ENCODE measurements around the gene AFF2. TPM values are rescaled to one million over a fixed set of nuclear protein-coding genes. Genes with fewer than 3 reads are reported as not detected.

AFF2 gene
- total RNA-seq, 4 donors from 2014 or later: 0.43 to 7.9 (median 4.3) TPM

DNA sequence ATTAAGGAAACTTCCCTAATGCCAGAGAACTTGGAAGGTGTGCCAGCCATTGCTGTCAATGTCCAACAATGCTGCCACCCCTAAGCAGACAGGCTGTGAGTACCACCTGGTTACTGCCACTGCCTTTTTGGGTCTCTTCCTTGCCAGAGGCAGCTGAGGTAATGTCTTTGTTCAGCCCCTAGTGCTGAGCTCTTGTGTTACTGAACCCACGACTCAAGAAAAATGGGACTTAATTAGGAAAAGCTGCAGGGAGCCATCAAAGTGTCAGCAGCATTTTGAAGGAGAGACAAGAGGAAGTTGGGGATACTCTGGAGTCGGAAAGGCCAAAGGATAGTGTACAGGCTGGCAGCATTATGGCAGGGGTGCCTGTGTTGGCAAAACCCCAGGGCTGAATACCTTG, 283.7 kb downstream of the AFF2 start:
- no peak overlapping the region for H3K27ac ChIP-seq
- TF ChIP-seq POLR2A (IDR thresholded peaks at IDR 0.05) (no peak), CTCF (IDR thresholded peaks at IDR 0.05) (no peak)
- DNase-seq: no peak
- intact Hi-C loops (cut with DNase I; ENCODE audit: low total_unique reads): no loop called here
- H3K27me3 ChIP-seq: no peaks in the 10 kb centered on the region
- H3K4me1 ChIP-seq: no peaks in the 10 kb centered on the region
- no peak overlapping the region for H3K4me3 ChIP-seq
- H3K36me3 ChIP-seq: no peaks in the 10 kb centered on the region
- no peaks in the 10 kb centered on the region for H3K9me3 ChIP-seq

DNA sequence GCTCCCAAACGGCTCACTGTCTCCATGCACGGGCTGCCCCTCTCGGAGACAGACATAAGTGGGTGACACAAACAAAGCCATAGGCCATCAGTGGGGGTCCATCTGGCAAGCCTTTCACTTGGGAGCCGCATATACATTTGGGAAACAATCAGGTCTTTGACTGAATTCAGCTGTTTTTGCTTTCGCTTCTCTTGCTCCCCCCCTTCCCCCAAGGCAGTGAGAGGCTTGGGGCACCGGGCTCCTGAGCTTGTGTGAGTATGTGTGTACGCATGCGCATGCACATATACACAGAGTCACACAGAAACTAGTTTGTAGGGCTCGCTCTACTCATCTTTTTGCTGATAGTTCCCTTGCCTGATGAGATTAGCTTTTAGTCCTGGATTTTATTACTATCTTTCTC, 284.4 kb downstream of the AFF2 start:
- Histone ChIP-seq H3K4me1 (no peaks in the 10 kb centered on the region), H3K27ac (no peak overlapping the region), H3K9me3 (no peaks in the 10 kb centered on the region), H3K4me3 (no peak overlapping the region), H3K36me3 (no peaks in the 10 kb centered on the region), H3K27me3 (no peaks in the 10 kb centered on the region)
- no peak for TF ChIP-seq POLR2A (IDR thresholded peaks at IDR 0.05)
- TF ChIP-seq CTCF (IDR thresholded peaks at IDR 0.05): no peak
- DNase-seq: no peak
- intact Hi-C loops (cut with DNase I; ENCODE audit: low total_unique reads): no loop called here

GRCh38 chrX:148785256-148785655, 284.8 kb downstream of the AFF2 start:
- Histone ChIP-seq H3K4me3 (no peak overlapping the region), H3K27ac (no peak overlapping the region), H3K36me3 (no peaks in the 10 kb centered on the region), H3K9me3 (no peaks in the 10 kb centered on the region), H3K27me3 (no peaks in the 10 kb centered on the region), H3K4me1 (no peaks in the 10 kb centered on the region)
- intact Hi-C loops (cut with DNase I; ENCODE audit: low total_unique reads): no loop called here
- no peak for DNase-seq
- TF ChIP-seq POLR2A (IDR thresholded peaks at IDR 0.05) (no peak), CTCF (IDR thresholded peaks at IDR 0.05) (no peak)

- Histone ChIP-seq H3K9me3 (no peaks in the 10 kb centered on the region), H3K27me3 (no peaks in the 10 kb centered on the region), H3K4me3 (no peak overlapping the region), H3K27ac (no peak overlapping the region), H3K36me3 (no peaks in the 10 kb centered on the region), H3K4me1 (no peaks in the 10 kb centered on the region)
- intact Hi-C loops (cut with DNase I; ENCODE audit: low total_unique reads): no loop called here
- TF ChIP-seq POLR2A (IDR thresholded peaks at IDR 0.05): no peak
- TF ChIP-seq CTCF (IDR thresholded peaks at IDR 0.05): no peak
- DNase-seq: no peak
Observed at GRCh38 chrX:148788449-148788848, 288.0 kb downstream of the AFF2 start.

- DNase-seq: no peak
- TF ChIP-seq POLR2A (IDR thresholded peaks at IDR 0.05) (no peak), CTCF (IDR thresholded peaks at IDR 0.05) (no peak)
- intact Hi-C loops (cut with DNase I; ENCODE audit: low total_unique reads): no loop called here
- Histone ChIP-seq H3K4me1 (no peaks in the 10 kb centered on the region), H3K27me3 (no peaks in the 10 kb centered on the region), H3K36me3 (no peaks in the 10 kb centered on the region), H3K9me3 (no peaks in the 10 kb centered on the region), H3K27ac (no peak overlapping the region), H3K4me3 (no peak overlapping the region)
Observed at GRCh38 chrX:148794350-148794749, 293.9 kb downstream of the AFF2 start.

All from uterus (tissue), 4 donors.